GM23338 (cell line): ENCODE measurements around the gene PLXNC1. TPM values are rescaled to one million over a fixed set of nuclear protein-coding genes. Genes with fewer than 3 reads are reported as not detected.

ENCODE experiments used
- ATAC-seq: fragments of 200-7000 bp; cut with Tn5 transposase; 3 replicates; pipeline ENCODE4 v1.9.1; 2020
- DNase-seq: peaks from one replicate; pipeline ENCODE4 v3.0.0-alpha.2; 2015; ENCODE audit warnings: low spot score
- H2AFZ ChIP-seq: fragments of 200-600 bp; sonication (generic); 2 replicates; pipeline ENCODE4 v1.8.0; 2016; ENCODE audit warnings: antibody characterized with exemption, mild to moderate bottlenecking, moderate library complexity
- H3F3A ChIP-seq: fragments of 200-600 bp; sonication (generic); replicated peaks from 2 replicates; pipeline ENCODE4 v1.8.0; 2017; ENCODE audit warnings: antibody characterized with exemption, mixed run types, low read depth
- H3K27ac ChIP-seq: fragments of 200-600 bp; sonication (generic); 2 replicates; pipeline ENCODE4 v1.6.1; 2016; ENCODE audit warnings: low read depth
- H3K27me3 ChIP-seq: fragments of 200-600 bp; sonication (generic); 2 replicates; pipeline ENCODE4 v1.8.0; 2016; ENCODE audit warnings: mild to moderate bottlenecking, mixed run types, moderate library complexity; ENCODE audit not compliant: insufficient read depth
- H3K36me3 ChIP-seq: fragments of 200-600 bp; sonication (generic); 2 replicates; pipeline ENCODE4 v1.8.0; 2016; ENCODE audit warnings: mild to moderate bottlenecking; ENCODE audit not compliant: insufficient read depth
- H3K4me1 ChIP-seq: fragments of 200-600 bp; sonication (generic); 2 replicates; pipeline ENCODE4 v1.8.0; 2016; ENCODE audit warnings: mild to moderate bottlenecking, moderate library complexity; ENCODE audit not compliant: insufficient read depth
- H3K4me2 ChIP-seq: fragments of 200-600 bp; sonication (generic); 2 replicates; pipeline ENCODE4 v1.7.1; 2017; ENCODE audit warnings: mixed run types
- H3K4me3 ChIP-seq: fragments of 200-600 bp; sonication (generic); 2 replicates; pipeline ENCODE4 v1.6.1; 2016; ENCODE audit warnings: mixed run types
- H3K79me2 ChIP-seq: fragments of 200-600 bp; sonication (generic); replicated peaks from 2 replicates; pipeline ENCODE4 v1.8.0; 2017; ENCODE audit warnings: mild to moderate bottlenecking; ENCODE audit not compliant: insufficient read depth
- H3K9me2 ChIP-seq: fragments of 200-600 bp; sonication (generic); 2 replicates; pipeline ENCODE4 v1.8.0; 2017; ENCODE audit not compliant: insufficient read depth
- H4K20me1 ChIP-seq: fragments of 200-600 bp; sonication (generic); replicated peaks from 2 replicates; pipeline ENCODE4 v1.8.0; 2017; ENCODE audit warnings: mild to moderate bottlenecking; ENCODE audit not compliant: insufficient read depth
- H3K27ac Mint-ChIP-seq: 2 replicates; pipeline ENCODE4 v1.8.0; 2020; ENCODE audit warnings: inconsistent platforms, mild to moderate bottlenecking, moderate library complexity, mixed read lengths
- H3K27me3 Mint-ChIP-seq: 3 replicates; pipeline ENCODE4 v1.8.0; 2022; ENCODE audit warnings: low read depth, mild to moderate bottlenecking, moderate library complexity, mixed read lengths, inconsistent platforms; ENCODE audit not compliant: insufficient read depth, poor library complexity
- H3K36me3 Mint-ChIP-seq: 3 replicates; pipeline ENCODE4 v1.8.0; 2021; ENCODE audit warnings: low read depth, mild to moderate bottlenecking, inconsistent platforms, moderate library complexity, mixed read lengths
- H3K4me1 Mint-ChIP-seq: 3 replicates; pipeline ENCODE4 v1.8.0; 2020; ENCODE audit warnings: mild to moderate bottlenecking, inconsistent platforms, mixed read lengths
- H3K4me3 Mint-ChIP-seq: 3 replicates; pipeline ENCODE4 v1.8.0; 2021; ENCODE audit warnings: moderate library complexity, mild to moderate bottlenecking, inconsistent platforms, mixed read lengths
- H3K9me3 Mint-ChIP-seq: 3 replicates; pipeline ENCODE4 v1.8.0; 2020; ENCODE audit warnings: moderate library complexity, mild to moderate bottlenecking, inconsistent platforms, mixed read lengths
- CTCF ChIP-seq, 2 experiments: fragments of 200-600 bp in 1 of 2; sonication (generic) in 1 of 2; conservative IDR thresholded peaks; 2 replicates each; pipeline versions ENCODE4 v1.5.1 to v1.6.1; 2016 to 2017; ENCODE audit warnings: antibody characterized with exemption in 2 of 2, low read depth in 2 of 2, mild to moderate bottlenecking in 2 of 2, moderate library complexity in 1 of 2
- ETS1 ChIP-seq: IDR thresholded peaks from 2 replicates; pipeline ENCODE4 v1.6.1; 2016; ENCODE audit warnings: antibody characterized with exemption
- EZH2 ChIP-seq: fragments of 200-600 bp; sonication (generic); IDR thresholded peaks from one replicate; pipeline ENCODE4 v1.8.0; 2017; ENCODE audit warnings: antibody characterized with exemption, mild to moderate bottlenecking, low read depth; ENCODE audit not compliant: unreplicated experiment
- JUNB ChIP-seq: IDR thresholded peaks from one replicate; pipeline ENCODE4 v1.6.1; 2016; ENCODE audit warnings: antibody characterized with exemption; ENCODE audit not compliant: unreplicated experiment
- NANOG ChIP-seq: IDR thresholded peaks from 2 replicates; pipeline ENCODE4 v1.6.1; 2016; ENCODE audit warnings: antibody characterized with exemption, borderline replicate concordance
- STAT1 ChIP-seq: IDR thresholded peaks from one replicate; pipeline ENCODE4 v1.6.1; 2016; ENCODE audit warnings: antibody characterized with exemption; ENCODE audit not compliant: unreplicated experiment
- ZNF114 ChIP-seq: fragments of 250-450 bp; sonication (Bioruptor Pico); IDR thresholded peaks from 2 replicates; pipeline ENCODE4 v1.5.0; 2020; ENCODE audit warnings: mild to moderate bottlenecking, moderate library complexity
- ZNF331 ChIP-seq: fragments of 250-450 bp; sonication (Bioruptor Pico); IDR thresholded peaks from 2 replicates; pipeline ENCODE4 v1.5.0; 2020; ENCODE audit warnings: low read depth, mild to moderate bottlenecking, moderate library complexity
- polyA plus RNA-seq: library from polyadenylated mRNA; unstranded; fragments of >200 nt; fragmentation: Nextera tagmentation; extraction: Ambion mirVana; gene quantifications from 2 replicates; pipeline ENCODE4 v1.2.1, GENCODE V29; 2016
- total RNA-seq: library from RNA; depleted of rRNA; stranded (reverse); fragments of >200 nt; shearing (Covaris generic); gene quantifications from 2 replicates; pipeline ENCODE4 v1.2.3, GENCODE V29; 2014
- TF ChIP-seq, protein P1 (sequence below): fragments of 250-450 bp; sonication (Bioruptor Pico); IDR thresholded peaks from 2 replicates; pipeline ENCODE4 v1.5.0; 2020; ENCODE audit warnings: mild to moderate bottlenecking, moderate library complexity

The PLXNC1 gene
- total and polyA plus RNA-seq, 2 experiments from 2014 or later = 1.9 to 6.5 TPM

DNA sequence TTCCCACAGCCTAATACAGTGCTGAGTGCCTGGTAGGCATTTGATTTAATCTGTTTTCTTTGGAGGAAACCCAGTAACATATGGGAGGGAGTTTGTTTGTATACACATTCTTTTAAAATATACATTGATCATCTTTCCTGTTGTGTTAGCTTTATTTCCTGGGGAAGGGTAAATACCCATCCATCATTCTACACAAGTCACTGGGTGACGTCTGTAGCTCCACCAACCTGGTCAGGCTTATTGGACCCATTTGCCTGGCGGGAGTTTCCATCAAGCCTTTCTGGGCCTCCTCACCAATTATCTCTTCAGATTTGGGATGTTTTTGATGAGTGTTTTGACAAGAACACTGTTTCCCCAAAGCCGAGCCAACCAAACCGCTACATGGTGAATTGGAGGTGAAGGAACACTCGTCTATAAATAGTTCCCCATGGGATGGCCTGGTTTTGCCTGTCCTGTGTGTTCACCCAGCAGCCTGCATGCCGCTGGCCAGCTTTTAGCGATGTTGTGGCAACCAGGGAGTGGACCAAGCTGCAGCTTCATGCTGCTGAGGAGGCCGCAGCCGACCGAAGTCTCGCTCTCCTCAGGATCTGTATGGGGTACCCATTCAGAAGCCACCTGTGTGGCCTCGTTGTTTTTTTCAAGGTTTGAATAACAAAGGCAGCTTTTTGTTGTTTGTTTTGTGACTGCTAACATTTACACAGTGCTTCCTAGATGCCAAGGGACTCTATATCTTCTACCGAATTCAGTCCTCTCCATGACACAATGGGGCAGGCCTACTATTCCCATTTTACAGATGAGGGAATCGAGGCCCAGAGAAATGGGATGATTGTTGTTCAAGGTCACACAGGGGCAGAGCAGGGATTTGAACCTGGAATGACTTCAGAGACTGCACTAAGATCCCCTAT is 22.6 kb downstream of the PLXNC1 start:
- H3K27ac ChIP-seq = no peak overlapping the region
- H3K27me3 Mint-ChIP-seq = peaks cover 76% of the 10 kb centered on the region
- H3K9me3 Mint-ChIP-seq = no peaks in the 10 kb centered on the region; the same call in 2 of the 3 replicates
- H3F3A ChIP-seq = peaks cover 3% of the 10 kb centered on the region; the same call in 1 of the 2 replicates
- H3K4me1 ChIP-seq = peaks cover 18% of the 10 kb centered on the region; the same call in 1 of the 2 replicates
- H3K36me3 Mint-ChIP-seq = no peaks in the 10 kb centered on the region
- H3K36me3 ChIP-seq = no peaks in the 10 kb centered on the region
- H3K79me2 ChIP-seq = no peaks in the 10 kb centered on the region
- TF ChIP-seq NANOG (no peak), ZNF114 (CRISPR knock-in tag) (no peak), CTCF (conservative IDR thresholded peaks at IDR 0.05; ENCODE audit: low read depth in 2 of 2) (no peak), STAT1 (no peak), JUNB (no peak), ZNF331 (CRISPR knock-in tag) (no peak), ETS1 (no peak), EZH2 (no peak)
- TF ChIP-seq, protein P1, sequence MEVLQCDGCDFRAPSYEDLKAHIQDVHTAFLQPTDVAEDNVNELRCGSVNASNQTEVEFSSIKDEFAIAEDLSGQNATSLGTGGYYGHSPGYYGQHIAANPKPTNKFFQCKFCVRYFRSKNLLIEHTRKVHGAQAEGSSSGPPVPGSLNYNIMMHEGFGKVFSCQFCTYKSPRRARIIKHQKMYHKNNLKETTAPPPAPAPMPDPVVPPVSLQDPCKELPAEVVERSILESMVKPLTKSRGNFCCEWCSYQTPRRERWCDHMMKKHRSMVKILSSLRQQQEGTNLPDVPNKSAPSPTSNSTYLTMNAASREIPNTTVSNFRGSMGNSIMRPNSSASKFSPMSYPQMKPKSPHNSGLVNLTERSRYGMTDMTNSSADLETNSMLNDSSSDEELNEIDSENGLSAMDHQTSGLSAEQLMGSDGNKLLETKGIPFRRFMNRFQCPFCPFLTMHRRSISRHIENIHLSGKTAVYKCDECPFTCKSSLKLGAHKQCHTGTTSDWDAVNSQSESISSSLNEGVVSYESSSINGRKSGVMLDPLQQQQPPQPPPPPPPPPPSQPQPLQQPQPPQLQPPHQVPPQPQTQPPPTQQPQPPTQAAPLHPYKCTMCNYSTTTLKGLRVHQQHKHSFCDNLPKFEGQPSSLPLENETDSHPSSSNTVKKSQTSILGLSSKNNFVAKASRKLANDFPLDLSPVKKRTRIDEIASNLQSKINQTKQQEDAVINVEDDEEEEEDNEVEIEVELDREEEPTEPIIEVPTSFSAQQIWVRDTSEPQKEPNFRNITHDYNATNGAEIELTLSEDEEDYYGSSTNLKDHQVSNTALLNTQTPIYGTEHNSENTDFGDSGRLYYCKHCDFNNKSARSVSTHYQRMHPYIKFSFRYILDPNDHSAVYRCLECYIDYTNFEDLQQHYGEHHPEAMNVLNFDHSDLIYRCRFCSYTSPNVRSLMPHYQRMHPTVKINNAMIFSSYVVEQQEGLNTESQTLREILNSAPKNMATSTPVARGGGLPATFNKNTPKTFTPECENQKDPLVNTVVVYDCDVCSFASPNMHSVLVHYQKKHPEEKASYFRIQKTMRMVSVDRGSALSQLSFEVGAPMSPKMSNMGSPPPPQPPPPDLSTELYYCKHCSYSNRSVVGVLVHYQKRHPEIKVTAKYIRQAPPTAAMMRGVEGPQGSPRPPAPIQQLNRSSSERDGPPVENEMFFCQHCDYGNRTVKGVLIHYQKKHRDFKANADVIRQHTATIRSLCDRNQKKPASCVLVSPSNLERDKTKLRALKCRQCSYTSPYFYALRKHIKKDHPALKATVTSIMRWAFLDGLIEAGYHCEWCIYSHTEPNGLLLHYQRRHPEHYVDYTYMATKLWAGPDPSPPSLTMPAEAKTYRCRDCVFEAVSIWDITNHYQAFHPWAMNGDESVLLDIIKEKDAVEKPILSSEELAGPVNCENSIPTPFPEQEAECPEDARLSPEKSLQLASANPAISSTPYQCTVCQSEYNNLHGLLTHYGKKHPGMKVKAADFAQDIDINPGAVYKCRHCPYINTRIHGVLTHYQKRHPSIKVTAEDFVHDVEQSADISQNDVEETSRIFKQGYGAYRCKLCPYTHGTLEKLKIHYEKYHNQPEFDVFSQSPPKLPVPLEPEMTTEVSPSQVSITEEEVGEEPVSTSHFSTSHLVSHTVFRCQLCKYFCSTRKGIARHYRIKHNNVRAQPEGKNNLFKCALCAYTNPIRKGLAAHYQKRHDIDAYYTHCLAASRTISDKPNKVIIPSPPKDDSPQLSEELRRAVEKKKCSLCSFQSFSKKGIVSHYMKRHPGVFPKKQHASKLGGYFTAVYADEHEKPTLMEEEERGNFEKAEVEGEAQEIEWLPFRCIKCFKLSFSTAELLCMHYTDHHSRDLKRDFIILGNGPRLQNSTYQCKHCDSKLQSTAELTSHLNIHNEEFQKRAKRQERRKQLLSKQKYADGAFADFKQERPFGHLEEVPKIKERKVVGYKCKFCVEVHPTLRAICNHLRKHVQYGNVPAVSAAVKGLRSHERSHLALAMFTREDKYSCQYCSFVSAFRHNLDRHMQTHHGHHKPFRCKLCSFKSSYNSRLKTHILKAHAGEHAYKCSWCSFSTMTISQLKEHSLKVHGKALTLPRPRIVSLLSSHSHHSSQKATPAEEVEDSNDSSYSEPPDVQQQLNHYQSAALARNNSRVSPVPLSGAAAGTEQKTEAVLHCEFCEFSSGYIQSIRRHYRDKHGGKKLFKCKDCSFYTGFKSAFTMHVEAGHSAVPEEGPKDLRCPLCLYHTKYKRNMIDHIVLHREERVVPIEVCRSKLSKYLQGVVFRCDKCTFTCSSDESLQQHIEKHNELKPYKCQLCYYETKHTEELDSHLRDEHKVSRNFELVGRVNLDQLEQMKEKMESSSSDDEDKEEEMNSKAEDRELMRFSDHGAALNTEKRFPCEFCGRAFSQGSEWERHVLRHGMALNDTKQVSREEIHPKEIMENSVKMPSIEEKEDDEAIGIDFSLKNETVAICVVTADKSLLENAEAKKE = no peak
- no peak overlapping the region for H3K4me3 ChIP-seq
- no peak overlapping the region for H3K4me2 ChIP-seq
- DNase-seq = peak; percentile 79
- H3K27me3 ChIP-seq = peaks cover 100% of the 10 kb centered on the region
- H3K4me3 Mint-ChIP-seq = no peak overlapping the region
- peaks cover 11% of the 10 kb centered on the region; the same call in 1 of the 2 replicates for H4K20me1 ChIP-seq
- H3K9me2 ChIP-seq = no peaks in the 10 kb centered on the region
- no peak overlapping the region for H2AFZ ChIP-seq
- no peak overlapping the region for H3K27ac Mint-ChIP-seq
- peaks cover 15% of the 10 kb centered on the region for H3K4me1 Mint-ChIP-seq
- peak; percentile 79 for ATAC-seq
